HepG2 (cell line): ENCODE results near the gene SEH1L. TPM values are rescaled to one million over a fixed set of nuclear protein-coding genes. Genes with fewer than 3 reads are reported as not detected.

Experiments used
- ELF1 ChIP-seq: sonication (generic); formaldehyde crosslinking; IDR thresholded peaks from 2 replicates; pipeline ENCODE4 v1.4.0; 2020; ENCODE audit warnings: missing genetic modification reagents
- MIER3 ChIP-seq: IDR thresholded peaks from 2 replicates; pipeline ENCODE4 v1.6.1; 2016; ENCODE audit warnings: missing compliant biosample characterization, borderline replicate concordance
- PLRG1 ChIP-seq: fragments of 450-650 bp; conservative IDR thresholded peaks from 2 replicates; pipeline ENCODE4 v1.6.1; 2016
- RELA ChIP-seq: sonication (generic); formaldehyde crosslinking; IDR thresholded peaks from 2 replicates; pipeline ENCODE4 v1.4.0; 2020; ENCODE audit warnings: missing genetic modification reagents
- RFXAP ChIP-seq: sonication (generic); formaldehyde crosslinking; IDR thresholded peaks from 2 replicates; pipeline ENCODE4 v1.4.0; 2020; ENCODE audit warnings: missing genetic modification reagents, borderline replicate concordance
- SRF ChIP-seq: IDR thresholded peaks from 2 replicates; pipeline ENCODE4 v1.6.1; 2011; ENCODE audit warnings: mild to moderate bottlenecking, low read depth, low read length, moderate library complexity
- ZBTB7B ChIP-seq: sonication (generic); formaldehyde crosslinking; IDR thresholded peaks from 2 replicates; pipeline ENCODE4 v1.4.0; 2020; ENCODE audit warnings: missing genetic modification reagents
- ZFP1 ChIP-seq: IDR thresholded peaks from 2 replicates; pipeline ENCODE4 v1.6.1; 2016
- ZFX ChIP-seq: sonication (generic); formaldehyde crosslinking; IDR thresholded peaks from 2 replicates; pipeline ENCODE4 v1.4.0; 2020; ENCODE audit warnings: mild to moderate bottlenecking, low read depth, missing genetic modification reagents, moderate library complexity
- ZNF550 ChIP-seq: sonication (generic); formaldehyde crosslinking; IDR thresholded peaks from 2 replicates; pipeline ENCODE4 v1.4.0; 2020; ENCODE audit warnings: mild to moderate bottlenecking, missing genetic modification reagents, borderline replicate concordance
- ZNF670 ChIP-seq: sonication (generic); formaldehyde crosslinking; IDR thresholded peaks from 2 replicates; pipeline ENCODE4 v1.8.0; 2022; ENCODE audit warnings: mild to moderate bottlenecking, missing genetic modification reagents, borderline replicate concordance
- ZNF674 ChIP-seq: sonication (generic); formaldehyde crosslinking; IDR thresholded peaks from 2 replicates; pipeline ENCODE4 v1.5.0; 2020; ENCODE audit warnings: low read depth, mild to moderate bottlenecking, missing genetic modification reagents
- ZNF713 ChIP-seq: sonication (generic); formaldehyde crosslinking; IDR thresholded peaks from 2 replicates; pipeline ENCODE4 v1.4.0; 2020; ENCODE audit warnings: mild to moderate bottlenecking, missing genetic modification reagents
- polyA plus RNA-seq, 8 experiments: library from polyadenylated mRNA; depleted of rRNA in 3 of 8; stranded (reverse) in 7 of 8; unstranded in 1 of 8; fragments of >200 nt; fragmentation: Illumina TruSeq in 4 of 8; extraction: Trizol in 4 of 8; gene quantifications; 2 replicates each; pipeline versions ENCODE4 v1.2.1 to v1.2.3, GENCODE V29; 2011 to 2016; ENCODE audit warnings: low read depth in 4 of 8, missing spikeins in 1 of 8, mixed read lengths in 1 of 8; ENCODE audit not compliant: insufficient read depth in 1 of 8
- total RNA-seq, 5 experiments: library from RNA; depleted of rRNA; stranded (reverse); fragments of >200 nt; fragmentation: Illumina TruSeq; extraction: Trizol; gene quantifications; 2 replicates each; pipeline ENCODE4 v1.2.3, GENCODE V29; 2016; ENCODE audit warnings: low read depth in 1 of 5
- TF ChIP-seq, protein P1 (sequence below): sonication (generic); formaldehyde crosslinking; IDR thresholded peaks from one replicate; pipeline ENCODE4 v1.5.1; 2020; ENCODE audit warnings: mild to moderate bottlenecking, missing genetic modification reagents; ENCODE audit errors: not compliant biosample characterization
- TF ChIP-seq, protein P2 (sequence below): sonication (generic); formaldehyde crosslinking; conservative IDR thresholded peaks from 2 replicates; pipeline ENCODE4 v1.8.0; 2022; ENCODE audit warnings: low read depth, missing genetic modification reagents
- TF ChIP-seq, protein P3 (sequence below): sonication (generic); formaldehyde crosslinking; conservative IDR thresholded peaks from 2 replicates; pipeline ENCODE4 v1.5.0; 2020; ENCODE audit warnings: missing genetic modification reagents
- TF ChIP-seq, protein P4 (sequence below): sonication (generic); formaldehyde crosslinking; IDR thresholded peaks from 2 replicates; pipeline ENCODE4 v1.4.0; 2020; ENCODE audit warnings: missing genetic modification reagents

SEH1L gene
- total and polyA plus RNA-seq, 2 of the 13 experiments (the other 11 are each of a cell fraction or from before 2014, with no cell fraction given): 59.6 to 63.5 TPM

DNA sequence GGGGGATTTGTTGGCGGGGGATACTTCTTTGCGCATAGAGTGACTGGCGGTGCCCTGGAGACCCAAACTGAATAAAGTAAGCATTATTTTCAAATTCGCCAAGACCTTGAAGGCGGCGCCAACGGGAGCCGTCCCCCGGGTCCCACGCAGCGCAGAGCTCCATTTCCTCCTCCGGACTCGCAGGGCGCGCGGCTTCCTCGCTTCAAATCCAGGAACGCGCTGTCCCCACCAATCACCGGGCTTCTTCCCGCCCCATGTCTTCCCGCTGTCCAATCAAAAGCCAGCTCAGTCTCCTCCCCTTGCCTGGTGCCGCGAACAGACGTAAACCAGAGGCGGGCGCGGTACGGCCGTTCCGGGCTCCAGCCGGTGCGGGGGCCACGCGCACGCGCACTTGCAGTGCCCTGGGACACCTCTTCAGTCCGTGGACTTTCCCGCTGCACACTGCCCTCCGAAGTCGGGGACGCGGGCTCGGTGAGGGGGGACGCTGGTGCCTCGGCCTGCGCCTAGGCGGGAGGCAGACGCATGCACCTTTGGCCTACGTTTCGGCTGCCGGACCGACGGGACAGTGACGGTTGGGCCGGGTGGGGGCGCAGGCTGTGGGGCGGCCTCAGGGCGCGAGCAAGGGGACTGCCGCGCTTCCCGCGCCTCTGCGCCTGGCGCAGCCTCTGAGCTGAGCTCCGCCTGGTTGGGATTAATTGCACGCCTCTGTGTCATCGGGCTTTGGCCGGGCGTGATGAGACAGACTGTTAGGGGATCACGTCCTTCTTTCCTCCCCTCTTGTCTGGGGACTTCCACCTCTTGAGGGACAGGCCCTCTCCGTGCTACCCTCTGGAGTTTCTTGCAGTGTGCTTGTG, 43.4 kb downstream of the SEH1L start, which contains the start of gene CEP192 (continued):
- TF ChIP-seq, protein P1, sequence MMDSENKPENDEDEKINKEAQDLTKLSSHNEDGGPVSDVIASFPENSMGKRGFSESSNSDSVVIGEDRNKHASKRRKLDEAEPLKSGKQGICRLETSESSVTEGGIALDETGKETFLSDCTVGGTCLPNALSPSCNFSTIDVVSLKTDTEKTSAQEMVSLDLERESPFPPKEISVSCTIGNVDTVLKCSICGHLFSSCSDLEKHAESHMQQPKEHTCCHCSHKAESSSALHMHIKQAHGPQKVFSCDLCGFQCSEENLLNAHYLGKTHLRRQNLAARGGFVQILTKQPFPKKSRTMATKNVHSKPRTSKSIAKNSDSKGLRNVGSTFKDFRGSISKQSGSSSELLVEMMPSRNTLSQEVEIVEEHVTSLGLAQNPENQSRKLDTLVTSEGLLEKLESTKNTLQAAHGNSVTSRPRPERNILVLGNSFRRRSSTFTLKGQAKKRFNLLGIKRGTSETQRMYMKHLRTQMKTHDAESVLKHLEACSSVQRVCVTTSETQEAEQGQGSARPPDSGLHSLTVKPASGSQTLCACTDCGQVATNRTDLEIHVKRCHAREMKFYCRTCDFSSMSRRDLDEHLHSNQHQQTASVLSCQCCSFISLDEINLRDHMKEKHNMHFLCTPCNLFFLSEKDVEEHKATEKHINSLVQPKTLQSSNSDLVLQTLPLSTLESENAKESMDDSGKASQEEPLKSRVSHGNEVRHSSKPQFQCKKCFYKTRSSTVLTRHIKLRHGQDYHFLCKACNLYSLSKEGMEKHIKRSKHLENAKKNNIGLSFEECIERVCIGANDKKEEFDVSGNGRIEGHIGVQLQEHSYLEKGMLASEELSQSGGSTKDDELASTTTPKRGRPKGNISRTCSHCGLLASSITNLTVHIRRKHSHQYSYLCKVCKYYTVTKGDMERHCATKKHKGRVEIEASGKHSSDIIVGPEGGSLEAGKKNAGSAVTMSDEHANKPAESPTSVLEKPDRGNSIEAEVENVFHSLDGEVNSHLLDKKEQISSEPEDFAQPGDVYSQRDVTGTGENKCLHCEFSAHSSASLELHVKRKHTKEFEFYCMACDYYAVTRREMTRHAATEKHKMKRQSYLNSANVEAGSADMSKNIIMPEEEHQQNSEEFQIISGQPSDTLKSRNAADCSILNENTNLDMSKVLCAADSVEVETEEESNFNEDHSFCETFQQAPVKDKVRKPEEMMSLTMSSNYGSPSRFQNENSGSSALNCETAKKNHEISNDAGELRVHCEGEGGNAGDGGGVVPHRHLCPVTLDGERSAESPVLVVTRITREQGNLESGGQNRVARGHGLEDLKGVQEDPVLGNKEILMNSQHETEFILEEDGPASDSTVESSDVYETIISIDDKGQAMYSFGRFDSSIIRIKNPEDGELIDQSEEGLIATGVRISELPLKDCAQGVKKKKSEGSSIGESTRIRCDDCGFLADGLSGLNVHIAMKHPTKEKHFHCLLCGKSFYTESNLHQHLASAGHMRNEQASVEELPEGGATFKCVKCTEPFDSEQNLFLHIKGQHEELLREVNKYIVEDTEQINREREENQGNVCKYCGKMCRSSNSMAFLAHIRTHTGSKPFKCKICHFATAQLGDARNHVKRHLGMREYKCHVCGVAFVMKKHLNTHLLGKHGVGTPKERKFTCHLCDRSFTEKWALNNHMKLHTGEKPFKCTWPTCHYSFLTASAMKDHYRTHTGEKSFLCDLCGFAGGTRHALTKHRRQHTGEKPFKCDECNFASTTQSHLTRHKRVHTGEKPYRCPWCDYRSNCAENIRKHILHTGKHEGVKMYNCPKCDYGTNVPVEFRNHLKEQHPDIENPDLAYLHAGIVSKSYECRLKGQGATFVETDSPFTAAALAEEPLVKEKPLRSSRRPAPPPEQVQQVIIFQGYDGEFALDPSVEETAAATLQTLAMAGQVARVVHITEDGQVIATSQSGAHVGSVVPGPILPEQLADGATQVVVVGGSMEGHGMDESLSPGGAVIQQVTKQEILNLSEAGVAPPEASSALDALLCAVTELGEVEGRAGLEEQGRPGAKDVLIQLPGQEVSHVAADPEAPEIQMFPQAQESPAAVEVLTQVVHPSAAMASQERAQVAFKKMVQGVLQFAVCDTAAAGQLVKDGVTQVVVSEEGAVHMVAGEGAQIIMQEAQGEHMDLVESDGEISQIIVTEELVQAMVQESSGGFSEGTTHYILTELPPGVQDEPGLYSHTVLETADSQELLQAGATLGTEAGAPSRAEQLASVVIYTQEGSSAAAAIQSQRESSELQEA: peak; percentile 90
- TF ChIP-seq, protein P2, sequence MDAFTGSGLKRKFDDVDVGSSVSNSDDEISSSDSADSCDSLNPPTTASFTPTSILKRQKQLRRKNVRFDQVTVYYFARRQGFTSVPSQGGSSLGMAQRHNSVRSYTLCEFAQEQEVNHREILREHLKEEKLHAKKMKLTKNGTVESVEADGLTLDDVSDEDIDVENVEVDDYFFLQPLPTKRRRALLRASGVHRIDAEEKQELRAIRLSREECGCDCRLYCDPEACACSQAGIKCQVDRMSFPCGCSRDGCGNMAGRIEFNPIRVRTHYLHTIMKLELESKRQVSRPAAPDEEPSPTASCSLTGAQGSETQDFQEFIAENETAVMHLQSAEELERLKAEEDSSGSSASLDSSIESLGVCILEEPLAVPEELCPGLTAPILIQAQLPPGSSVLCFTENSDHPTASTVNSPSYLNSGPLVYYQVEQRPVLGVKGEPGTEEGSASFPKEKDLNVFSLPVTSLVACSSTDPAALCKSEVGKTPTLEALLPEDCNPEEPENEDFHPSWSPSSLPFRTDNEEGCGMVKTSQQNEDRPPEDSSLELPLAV: no peak
- TF ChIP-seq RFXAP (peak; percentile 79), ZNF550 (0 out of 2 replicates have a peak, but pooled peaks have one; percentile 51), ZNF674 (CRISPR knock-in tag) (no peak), PLRG1 (no peak), ELF1 (peak; percentile 88), RELA (CRISPR knock-in tag) (peak; percentile 91), ZFP1 (CRISPR knock-in tag) (no peak), ZNF713 (CRISPR knock-in tag) (0 out of 2 replicates have a peak, but pooled peaks have one; percentile 91), ZNF670 (CRISPR knock-in tag) (peak; percentile 69; the same call in 1 of the 2 replicates), ZFX (CRISPR knock-in tag) (peak; percentile 99), SRF (no peak), ZBTB7B (CRISPR knock-in tag) (peak; percentile 76; the same call in 1 of the 2 replicates), MIER3 (peak; percentile 70)
- TF ChIP-seq, protein P3, sequence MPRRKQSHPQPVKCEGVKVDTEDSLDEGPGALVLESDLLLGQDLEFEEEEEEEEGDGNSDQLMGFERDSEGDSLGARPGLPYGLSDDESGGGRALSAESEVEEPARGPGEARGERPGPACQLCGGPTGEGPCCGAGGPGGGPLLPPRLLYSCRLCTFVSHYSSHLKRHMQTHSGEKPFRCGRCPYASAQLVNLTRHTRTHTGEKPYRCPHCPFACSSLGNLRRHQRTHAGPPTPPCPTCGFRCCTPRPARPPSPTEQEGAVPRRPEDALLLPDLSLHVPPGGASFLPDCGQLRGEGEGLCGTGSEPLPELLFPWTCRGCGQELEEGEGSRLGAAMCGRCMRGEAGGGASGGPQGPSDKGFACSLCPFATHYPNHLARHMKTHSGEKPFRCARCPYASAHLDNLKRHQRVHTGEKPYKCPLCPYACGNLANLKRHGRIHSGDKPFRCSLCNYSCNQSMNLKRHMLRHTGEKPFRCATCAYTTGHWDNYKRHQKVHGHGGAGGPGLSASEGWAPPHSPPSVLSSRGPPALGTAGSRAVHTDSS (CRISPR knock-in tag): 0 out of 2 replicates have a peak, but pooled peaks have one; percentile 39
- TF ChIP-seq, protein P4, sequence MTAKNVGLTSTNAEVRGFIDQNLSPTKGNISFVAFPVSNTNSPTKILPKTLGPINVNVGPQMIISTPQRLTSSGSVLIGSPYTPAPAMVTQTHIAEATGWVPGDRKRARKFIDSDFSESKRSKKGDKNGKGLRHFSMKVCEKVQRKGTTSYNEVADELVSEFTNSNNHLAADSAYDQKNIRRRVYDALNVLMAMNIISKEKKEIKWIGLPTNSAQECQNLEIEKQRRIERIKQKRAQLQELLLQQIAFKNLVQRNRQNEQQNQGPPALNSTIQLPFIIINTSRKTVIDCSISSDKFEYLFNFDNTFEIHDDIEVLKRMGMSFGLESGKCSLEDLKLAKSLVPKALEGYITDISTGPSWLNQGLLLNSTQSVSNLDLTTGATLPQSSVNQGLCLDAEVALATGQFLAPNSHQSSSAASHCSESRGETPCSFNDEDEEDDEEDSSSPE (CRISPR knock-in tag): peak; percentile 96
